Neuron (in vitro differentiated cells): ENCODE results near the gene IGFL2.

Experiments used
- H2AFZ ChIP-seq: one replicate; pipeline ENCODE4 v1.6.1; 2013; ENCODE audit warnings: low read depth, mild to moderate bottlenecking, inconsistent platforms, low read length, moderate library complexity
- H3K27me3 ChIP-seq: one replicate; pipeline ENCODE4 v1.6.1; 2013; ENCODE audit warnings: low read length; ENCODE audit not compliant: insufficient read depth
- H3K36me3 ChIP-seq: one replicate; pipeline ENCODE4 v1.6.1; 2013; ENCODE audit warnings: low read length; ENCODE audit not compliant: insufficient read depth
- H3K4me1 ChIP-seq: one replicate; pipeline ENCODE4 v1.6.1; 2013; ENCODE audit warnings: low read length; ENCODE audit not compliant: insufficient read depth
- H3K4me3 ChIP-seq: 2 replicates; pipeline ENCODE4 v1.5.1; 2013; ENCODE audit warnings: mild to moderate bottlenecking, low read length, moderate library complexity
- H3K9me3 ChIP-seq: one replicate; pipeline ENCODE4 v1.6.1; 2013; ENCODE audit warnings: low read length

IGFL2 gene

DNA sequence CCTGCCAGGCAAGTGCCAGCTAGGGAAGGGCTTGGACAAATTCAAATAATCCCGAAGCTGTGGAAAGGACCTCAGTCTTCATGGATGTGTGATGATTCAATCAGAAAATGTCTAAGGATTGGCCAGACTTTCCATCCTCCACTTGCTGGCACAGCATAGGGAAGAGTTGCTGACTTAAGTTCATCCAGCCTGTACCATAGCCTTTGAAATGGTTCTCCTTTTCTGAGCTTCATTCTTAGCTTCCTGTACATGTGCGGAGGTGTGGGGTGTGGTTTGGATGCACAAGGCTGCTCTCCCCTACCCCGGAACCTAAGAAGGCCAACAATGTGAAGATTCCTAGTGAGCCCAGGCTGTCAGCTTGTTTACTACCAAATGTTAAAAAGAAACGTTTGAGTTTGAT, 22.6 kb upstream of the IGFL2 start:
- H3K36me3 ChIP-seq = no peaks in the 10 kb centered on the region
- H3K9me3 ChIP-seq = no peaks in the 10 kb centered on the region
- peaks cover 3% of the 10 kb centered on the region for H3K27me3 ChIP-seq
- H3K4me3 ChIP-seq = no peak overlapping the region
- H3K4me1 ChIP-seq = no peaks in the 10 kb centered on the region
- no peak overlapping the region for H2AFZ ChIP-seq

DNA sequence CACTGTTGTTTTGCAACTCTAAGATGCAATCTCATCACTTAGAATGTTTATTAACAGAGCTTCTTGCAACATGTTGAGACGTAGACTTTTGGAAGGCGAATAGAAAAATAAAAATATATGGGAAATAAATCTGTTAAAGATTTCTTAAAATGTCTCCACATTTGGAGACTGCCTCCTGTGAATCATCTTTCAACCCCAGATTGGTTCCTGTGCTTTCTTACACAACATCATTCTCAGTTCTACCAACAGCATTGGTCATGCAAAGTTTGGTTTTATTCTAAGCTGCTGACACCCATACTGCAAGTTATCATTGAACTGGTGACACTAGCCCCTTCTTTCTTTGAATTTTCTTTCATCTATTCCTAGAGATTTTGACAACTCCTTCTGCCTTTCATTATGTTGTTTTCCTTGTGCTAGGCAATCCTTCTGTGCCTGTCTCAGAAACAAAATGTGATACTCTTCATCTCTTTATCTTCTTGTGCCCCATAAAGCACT, 21.9 kb upstream of the IGFL2 start:
- Histone ChIP-seq H3K4me3 (no peak overlapping the region), H3K27me3 (peaks cover 3% of the 10 kb centered on the region), H3K4me1 (no peaks in the 10 kb centered on the region), H2AFZ (no peak overlapping the region), H3K36me3 (no peaks in the 10 kb centered on the region), H3K9me3 (no peaks in the 10 kb centered on the region)

DNA sequence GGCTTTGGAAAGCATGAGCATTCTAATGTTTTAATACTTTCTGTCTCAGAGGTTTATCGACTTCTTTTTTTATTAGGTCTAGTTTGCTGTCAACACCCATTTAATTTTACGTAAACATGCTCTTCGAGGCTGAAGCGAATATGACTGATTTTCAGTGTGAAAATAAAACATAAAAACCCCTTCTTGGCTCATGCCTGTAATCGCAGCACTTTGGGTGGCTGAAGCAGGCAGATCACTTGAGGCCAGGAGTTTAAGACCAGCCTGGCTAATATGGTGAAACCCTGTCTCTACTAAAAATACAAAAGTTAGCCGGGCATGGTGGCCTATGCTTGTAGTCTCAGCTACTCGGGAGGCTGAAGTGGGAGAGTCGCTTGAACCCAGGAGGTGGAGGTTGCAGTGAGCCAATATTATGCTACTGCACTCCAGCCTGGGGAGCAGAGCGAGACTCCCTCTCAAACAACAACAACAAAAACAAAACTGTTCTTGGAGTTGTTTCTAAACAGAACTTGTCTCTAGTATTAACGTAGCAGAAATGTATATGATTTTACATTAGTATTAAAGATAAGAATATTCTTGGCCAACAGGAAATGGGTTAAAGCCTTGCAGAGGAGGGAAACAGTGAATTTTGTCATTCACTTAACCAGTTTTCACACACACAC, 16.4 kb upstream of the IGFL2 start:
- H3K27me3 ChIP-seq = no peaks in the 10 kb centered on the region
- no peaks in the 10 kb centered on the region for H3K9me3 ChIP-seq
- H2AFZ ChIP-seq = no peak overlapping the region
- peak overlapping the region; percentile 54 for H3K4me3 ChIP-seq
- H3K4me1 ChIP-seq = peaks cover 31% of the 10 kb centered on the region
- no peaks in the 10 kb centered on the region for H3K36me3 ChIP-seq

DNA sequence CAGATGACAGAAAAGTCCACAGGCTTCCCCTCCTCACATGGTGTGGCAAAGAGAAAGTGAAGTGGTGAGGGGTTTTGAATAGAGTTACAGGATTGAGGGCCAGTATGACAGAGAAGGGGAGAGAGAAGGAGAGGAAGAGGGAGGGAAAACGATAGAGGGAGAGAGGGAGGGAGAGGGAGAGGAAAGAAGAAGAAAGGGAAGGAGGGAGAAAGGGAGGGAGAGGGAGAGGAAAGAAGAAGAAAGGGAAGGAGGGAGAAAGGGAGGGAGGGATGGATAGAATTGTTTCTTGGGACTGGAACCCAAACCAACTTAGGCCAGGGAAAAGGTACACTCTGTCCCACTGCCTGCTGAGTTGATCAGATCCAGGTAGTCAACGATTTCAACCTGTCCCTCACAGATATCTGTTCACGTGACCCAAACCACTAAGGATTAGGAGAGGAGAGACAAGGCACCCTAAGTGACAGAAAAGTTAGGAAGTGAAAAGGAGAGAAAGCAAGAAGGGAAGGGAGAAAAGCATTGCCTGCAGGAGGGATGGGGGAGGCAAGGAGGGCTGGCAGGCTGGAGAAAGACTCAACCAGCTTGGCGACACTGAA, 15.4 kb upstream of the IGFL2 start:
- Histone ChIP-seq H3K9me3 (peaks cover 5% of the 10 kb centered on the region), H2AFZ (no peak overlapping the region), H3K27me3 (no peaks in the 10 kb centered on the region), H3K36me3 (no peaks in the 10 kb centered on the region), H3K4me3 (peak overlapping the region; percentile 54), H3K4me1 (peaks cover 31% of the 10 kb centered on the region)

DNA sequence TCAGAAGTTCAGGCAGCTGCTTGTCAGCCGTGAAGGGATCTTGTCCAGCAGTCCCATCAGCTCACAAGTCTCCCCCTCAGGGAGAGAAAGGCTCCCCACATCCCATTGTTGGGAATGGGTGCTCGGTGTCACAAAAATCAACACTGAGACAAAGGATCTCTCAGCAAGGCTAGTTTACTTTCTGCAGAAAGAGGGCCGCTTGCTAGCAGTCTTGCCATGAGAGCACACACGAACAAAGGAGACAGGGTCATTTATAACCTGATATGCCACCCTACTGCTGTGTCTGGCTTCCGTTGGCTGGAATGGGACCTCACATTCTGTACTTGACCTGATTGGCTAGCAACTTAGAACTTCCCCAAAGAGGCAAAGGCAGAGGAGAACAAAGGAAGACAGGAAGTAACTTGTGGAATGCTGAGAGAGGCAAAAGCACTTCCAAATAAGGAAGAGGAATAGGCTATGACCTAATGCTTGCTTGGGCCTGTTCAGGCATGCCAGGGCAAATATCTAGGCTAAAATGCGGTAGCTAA, 14.9 kb upstream of the IGFL2 start:
- Histone ChIP-seq H3K4me3 (peak overlapping the region; percentile 54), H3K9me3 (peaks cover 6% of the 10 kb centered on the region), H3K4me1 (peaks cover 31% of the 10 kb centered on the region), H3K27me3 (no peaks in the 10 kb centered on the region), H2AFZ (no peak overlapping the region), H3K36me3 (no peaks in the 10 kb centered on the region)

DNA sequence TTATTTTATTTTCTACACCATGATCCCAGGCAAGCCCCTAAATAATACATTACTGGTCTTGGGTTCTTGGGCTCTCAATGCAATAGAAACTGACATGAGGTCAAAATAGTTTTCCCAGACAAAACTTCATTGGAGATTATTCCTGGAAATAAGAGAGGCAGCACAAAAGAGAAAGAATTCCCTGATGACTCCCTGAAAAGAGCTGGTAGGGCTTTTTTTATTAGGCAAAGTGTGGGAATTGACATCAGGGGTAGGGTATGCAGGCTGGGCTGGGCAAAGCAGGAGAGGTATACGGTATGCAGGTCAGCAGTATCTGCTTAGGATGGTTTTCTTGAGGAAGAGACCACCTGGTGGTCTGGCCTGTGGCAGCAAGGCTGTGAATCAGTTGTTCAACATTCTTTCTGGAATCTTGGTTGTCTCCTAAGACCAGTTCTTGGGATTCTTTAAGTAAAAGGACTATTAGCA, 14.2 kb upstream of the IGFL2 start:
- peaks cover 31% of the 10 kb centered on the region for H3K4me1 ChIP-seq
- no peak overlapping the region for H2AFZ ChIP-seq
- H3K36me3 ChIP-seq = no peaks in the 10 kb centered on the region
- H3K27me3 ChIP-seq = no peaks in the 10 kb centered on the region
- H3K4me3 ChIP-seq = no peak overlapping the region
- H3K9me3 ChIP-seq = peaks cover 10% of the 10 kb centered on the region

DNA sequence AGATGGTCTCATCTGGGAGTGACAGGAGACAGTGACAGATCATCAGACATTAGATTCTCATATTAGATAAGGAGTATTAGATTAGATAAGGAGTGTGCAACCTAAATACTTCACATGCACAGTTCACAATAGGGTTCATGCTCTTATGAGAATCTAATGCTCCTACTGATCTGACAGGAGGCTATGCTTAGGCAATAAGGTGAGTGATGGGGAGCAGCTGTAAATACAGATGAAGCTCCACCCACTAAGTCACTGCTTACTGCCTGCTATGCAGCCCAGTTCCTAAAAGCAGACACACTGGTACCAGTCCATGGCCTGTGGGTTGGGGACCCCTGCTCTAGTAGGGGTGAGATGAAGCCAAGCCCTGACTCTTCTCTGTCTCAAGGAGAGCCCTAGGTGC, 13.5 kb upstream of the IGFL2 start:
- Histone ChIP-seq H3K27me3 (no peaks in the 10 kb centered on the region), H3K4me1 (peaks cover 31% of the 10 kb centered on the region), H3K4me3 (no peak overlapping the region), H3K36me3 (no peaks in the 10 kb centered on the region), H2AFZ (no peak overlapping the region), H3K9me3 (peaks cover 10% of the 10 kb centered on the region)

DNA sequence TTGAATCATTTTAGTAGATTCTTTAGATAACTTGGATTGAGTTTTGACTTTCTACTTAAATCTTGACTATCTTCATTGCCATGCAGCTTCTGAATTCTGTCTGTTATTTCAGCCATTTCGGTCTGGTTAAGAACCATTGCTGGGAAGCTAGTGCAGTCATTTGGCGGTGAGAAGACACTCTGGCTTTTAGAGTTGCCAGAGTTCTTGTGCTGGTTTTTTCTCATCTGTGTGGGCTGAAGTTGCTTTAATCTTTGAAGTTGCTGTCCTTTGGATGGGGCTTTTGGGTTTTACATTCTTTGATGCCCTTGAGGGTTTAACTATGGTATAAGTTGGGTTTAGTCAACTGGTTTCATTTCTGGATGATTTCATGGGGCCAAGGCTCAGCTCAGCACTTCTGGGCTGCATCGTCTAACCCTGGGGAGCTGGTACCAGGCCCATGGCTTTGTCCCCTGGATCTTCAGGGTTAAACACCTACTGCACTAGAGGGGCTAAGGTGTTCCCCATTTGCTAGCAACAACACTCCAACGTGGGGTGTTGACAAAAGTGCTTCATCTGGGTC, 10.0 kb upstream of the IGFL2 start:
- peaks cover 10% of the 10 kb centered on the region for H3K9me3 ChIP-seq
- no peak overlapping the region for H3K4me3 ChIP-seq
- H2AFZ ChIP-seq = no peak overlapping the region
- no peaks in the 10 kb centered on the region for H3K27me3 ChIP-seq
- H3K36me3 ChIP-seq = no peaks in the 10 kb centered on the region
- H3K4me1 ChIP-seq = peaks cover 17% of the 10 kb centered on the region

DNA sequence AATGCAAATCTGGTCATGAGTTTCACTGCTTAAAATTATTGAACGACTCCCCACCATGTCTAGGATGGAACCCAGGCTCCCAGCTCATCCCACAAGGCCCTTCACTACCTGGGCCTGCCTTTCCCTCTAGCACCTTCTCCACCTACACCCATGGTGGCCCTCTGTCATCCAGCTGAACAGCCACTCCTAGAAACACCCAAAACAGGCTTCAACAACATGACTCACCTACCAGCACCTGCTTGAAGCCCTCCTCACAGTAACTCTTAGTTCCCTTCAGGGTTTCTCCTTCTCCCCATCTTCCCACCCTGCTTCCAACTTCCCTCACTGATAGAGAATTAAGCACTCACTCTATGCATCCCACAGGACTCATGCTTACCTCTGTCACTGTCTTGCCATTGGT, 6.6 kb upstream of the IGFL2 start:
- Histone ChIP-seq H3K27me3 (no peaks in the 10 kb centered on the region), H3K4me3 (no peak overlapping the region), H3K9me3 (peaks cover 10% of the 10 kb centered on the region), H2AFZ (no peak overlapping the region), H3K4me1 (no peaks in the 10 kb centered on the region), H3K36me3 (no peaks in the 10 kb centered on the region)

DNA sequence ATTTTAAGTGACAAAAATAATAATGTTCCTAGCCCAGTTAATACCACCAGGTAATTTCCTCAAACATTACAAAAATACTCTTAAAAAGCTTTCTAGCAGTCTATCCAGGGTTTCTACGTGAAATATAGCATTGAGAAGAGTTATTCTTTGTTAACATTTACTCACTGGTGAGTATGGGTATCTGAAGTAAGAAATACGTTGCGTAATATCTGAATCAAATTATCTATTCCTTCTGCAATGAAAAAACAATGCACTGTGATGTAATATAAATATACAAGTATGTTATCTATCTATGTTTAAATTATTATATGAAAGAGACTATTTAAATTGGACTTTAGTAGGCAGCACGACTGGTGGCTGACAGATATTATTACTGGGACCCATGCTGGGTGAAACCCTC, 5.7 kb upstream of the IGFL2 start:
- no peak overlapping the region for H3K4me3 ChIP-seq
- H3K36me3 ChIP-seq = no peaks in the 10 kb centered on the region
- H2AFZ ChIP-seq = no peak overlapping the region
- H3K27me3 ChIP-seq = no peaks in the 10 kb centered on the region
- H3K4me1 ChIP-seq = peaks cover under 1% of the 10 kb centered on the region
- H3K9me3 ChIP-seq = peaks cover 7% of the 10 kb centered on the region

DNA sequence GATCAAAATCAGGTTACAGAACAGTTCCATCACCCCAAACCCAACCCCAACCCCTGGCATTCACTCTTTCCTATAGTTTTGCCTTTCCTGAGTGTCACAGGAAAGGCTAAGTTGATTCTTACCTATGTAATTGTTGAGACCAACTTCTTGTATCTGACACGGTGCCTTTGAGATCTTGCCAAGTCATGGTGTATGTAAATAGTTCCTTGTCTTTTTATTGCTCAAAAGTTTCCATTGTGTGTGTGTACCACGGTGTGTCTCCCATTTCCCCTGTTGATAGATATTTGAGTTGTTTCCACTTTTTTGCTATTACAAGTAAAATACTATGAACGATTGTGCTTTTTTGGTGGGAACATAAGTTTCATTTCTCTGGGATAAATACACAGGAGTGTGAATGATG, 3.3 kb upstream of the IGFL2 start:
- H3K4me1 ChIP-seq = peaks cover 7% of the 10 kb centered on the region
- no peak overlapping the region for H2AFZ ChIP-seq
- H3K27me3 ChIP-seq = no peaks in the 10 kb centered on the region
- no peak overlapping the region for H3K4me3 ChIP-seq
- no peaks in the 10 kb centered on the region for H3K36me3 ChIP-seq
- H3K9me3 ChIP-seq = no peaks in the 10 kb centered on the region

DNA sequence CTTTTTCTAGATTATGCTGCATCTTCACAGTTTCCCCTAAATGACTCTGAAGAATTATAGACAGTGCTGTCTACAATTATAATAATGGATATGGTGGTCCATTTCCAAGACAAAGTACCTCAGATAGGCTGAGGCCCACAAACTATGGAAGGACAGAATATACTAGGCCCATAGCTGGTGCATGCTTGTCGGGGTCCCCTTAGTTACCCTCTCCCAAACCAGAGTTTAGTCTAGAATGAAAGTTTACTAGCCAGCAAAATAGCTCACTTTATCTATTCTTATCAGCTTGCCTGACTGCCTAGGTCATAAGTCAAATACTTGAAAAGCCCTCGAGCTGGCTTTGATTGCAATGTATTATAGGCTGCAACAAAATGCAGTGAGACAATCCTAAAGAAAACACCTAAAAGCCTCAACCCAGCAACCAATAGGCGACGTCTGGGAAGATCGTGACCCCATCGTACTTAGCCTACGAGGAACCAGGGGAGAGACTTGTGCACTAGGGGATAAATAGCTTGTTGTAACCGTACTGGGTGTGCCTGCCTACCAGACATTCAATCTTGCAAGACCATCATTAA, 785 bp upstream of the IGFL2 start:
- peaks cover 2% of the 10 kb centered on the region for H3K9me3 ChIP-seq
- H3K4me3 ChIP-seq = no peak overlapping the region
- H2AFZ ChIP-seq = no peak overlapping the region

DNA sequence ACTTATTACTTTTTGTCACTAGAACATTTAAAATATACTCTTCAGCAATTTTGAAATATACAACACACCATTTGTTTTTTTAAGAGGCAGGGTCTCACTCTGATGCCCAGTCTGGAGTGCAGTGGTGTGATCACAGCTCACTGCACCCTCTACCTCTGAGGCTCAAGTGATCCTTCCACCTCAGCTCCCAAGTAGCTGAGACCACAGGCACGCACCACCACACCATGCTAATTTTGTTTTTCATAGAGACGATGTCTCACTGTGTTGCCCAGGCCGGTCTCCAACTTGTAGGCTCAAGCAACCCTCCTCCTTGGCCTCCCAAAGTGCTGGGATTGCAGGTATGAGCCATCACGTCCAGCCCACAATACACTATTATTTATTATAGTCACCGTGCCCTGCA, 2.6 kb downstream of the IGFL2 start:
- no peaks in the 10 kb centered on the region for H3K27me3 ChIP-seq
- H3K36me3 ChIP-seq = no peaks in the 10 kb centered on the region
- H3K4me1 ChIP-seq = peaks cover 7% of the 10 kb centered on the region
- no peak overlapping the region for H3K4me3 ChIP-seq
- no peak overlapping the region for H2AFZ ChIP-seq
- H3K9me3 ChIP-seq = peaks cover 2% of the 10 kb centered on the region

More for the DNA sequence above, 785 bp upstream of the IGFL2 start:
- H3K27me3 ChIP-seq = no peaks in the 10 kb centered on the region
- no peaks in the 10 kb centered on the region for H3K36me3 ChIP-seq
- peaks cover 7% of the 10 kb centered on the region for H3K4me1 ChIP-seq
